ENCODE results near the gene TASL. TPM values are rescaled to one million over a fixed set of nuclear protein-coding genes. Genes with fewer than 3 reads are reported as not detected.

Gene TASL
- total RNA-seq, 1 experiment from 2014 or later = not detected

GRCh38 chrX:30582664-30583063, 5.1 kb upstream of the TASL start:
- no TSS peak for BruUV-seq (replicated peaks)
- Histone ChIP-seq H3K9me3 (ENCODE audit: control insufficient read depth, insufficient read depth, low read depth, low read length) (no peaks in the 10 kb centered on the region), H3K27me3 (ENCODE audit: control insufficient read depth, insufficient read depth, low read length) (no peaks in the 10 kb centered on the region), H3K4me3 (ENCODE audit: low read depth in 2 of 2, low read length in 2 of 2) (no peak overlapping the region), H3K27ac (ENCODE audit: low read length) (no peak overlapping the region), H3K36me3 (ENCODE audit: control insufficient read depth, insufficient read depth, low read length) (no peaks in the 10 kb centered on the region), H3K4me1 (ENCODE audit: control insufficient read depth, insufficient read depth, low read length) (no peaks in the 10 kb centered on the region)
- ATAC-seq = no peak
- DNase-seq (ENCODE audit: low read depth, low spot score) = no peak
- ChIA-PET POLR2A (no interaction called here), CTCF (no interaction called here)
- in situ Hi-C loops (cut with HindIII; ENCODE audit: low pct_unique_long_range_greater_than_20kb, low sequenced_read_pairs) (no loop called here), intact Hi-C loops (cut with micrococcal nuclease; ENCODE audit: unreplicated experiment) (no loop called here)
- no peak for TF ChIP-seq CTCF (IDR thresholded peaks at IDR 0.05)
- no peak for TF ChIP-seq TCF7L2 (IDR thresholded peaks at IDR 0.05; ENCODE audit: low read depth, low read length)
- TF ChIP-seq SIN3A (IDR thresholded peaks at IDR 0.05; ENCODE audit: borderline replicate concordance, insufficient read depth, low read depth, low read length) = no peak
- TF ChIP-seq, protein P1, sequence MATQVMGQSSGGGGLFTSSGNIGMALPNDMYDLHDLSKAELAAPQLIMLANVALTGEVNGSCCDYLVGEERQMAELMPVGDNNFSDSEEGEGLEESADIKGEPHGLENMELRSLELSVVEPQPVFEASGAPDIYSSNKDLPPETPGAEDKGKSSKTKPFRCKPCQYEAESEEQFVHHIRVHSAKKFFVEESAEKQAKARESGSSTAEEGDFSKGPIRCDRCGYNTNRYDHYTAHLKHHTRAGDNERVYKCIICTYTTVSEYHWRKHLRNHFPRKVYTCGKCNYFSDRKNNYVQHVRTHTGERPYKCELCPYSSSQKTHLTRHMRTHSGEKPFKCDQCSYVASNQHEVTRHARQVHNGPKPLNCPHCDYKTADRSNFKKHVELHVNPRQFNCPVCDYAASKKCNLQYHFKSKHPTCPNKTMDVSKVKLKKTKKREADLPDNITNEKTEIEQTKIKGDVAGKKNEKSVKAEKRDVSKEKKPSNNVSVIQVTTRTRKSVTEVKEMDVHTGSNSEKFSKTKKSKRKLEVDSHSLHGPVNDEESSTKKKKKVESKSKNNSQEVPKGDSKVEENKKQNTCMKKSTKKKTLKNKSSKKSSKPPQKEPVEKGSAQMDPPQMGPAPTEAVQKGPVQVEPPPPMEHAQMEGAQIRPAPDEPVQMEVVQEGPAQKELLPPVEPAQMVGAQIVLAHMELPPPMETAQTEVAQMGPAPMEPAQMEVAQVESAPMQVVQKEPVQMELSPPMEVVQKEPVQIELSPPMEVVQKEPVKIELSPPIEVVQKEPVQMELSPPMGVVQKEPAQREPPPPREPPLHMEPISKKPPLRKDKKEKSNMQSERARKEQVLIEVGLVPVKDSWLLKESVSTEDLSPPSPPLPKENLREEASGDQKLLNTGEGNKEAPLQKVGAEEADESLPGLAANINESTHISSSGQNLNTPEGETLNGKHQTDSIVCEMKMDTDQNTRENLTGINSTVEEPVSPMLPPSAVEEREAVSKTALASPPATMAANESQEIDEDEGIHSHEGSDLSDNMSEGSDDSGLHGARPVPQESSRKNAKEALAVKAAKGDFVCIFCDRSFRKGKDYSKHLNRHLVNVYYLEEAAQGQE (IDR thresholded peaks at IDR 0.05; ENCODE audit: insufficient read depth in 1 of 2, low read depth in 2 of 2, low read length in 1 of 2) = no peak
- TF ChIP-seq POLR2AphosphoS5 (IDR thresholded peaks at IDR 0.05; ENCODE audit: low read depth, low read length) = no peak

- in situ Hi-C loops (cut with HindIII; ENCODE audit: low pct_unique_long_range_greater_than_20kb, low sequenced_read_pairs) (no loop called here), intact Hi-C loops (cut with micrococcal nuclease; ENCODE audit: unreplicated experiment) (no loop called here)
- ChIA-PET POLR2A (no interaction called here), CTCF (no interaction called here)
- Histone ChIP-seq H3K36me3 (ENCODE audit: control insufficient read depth, insufficient read depth, low read length) (no peaks in the 10 kb centered on the region), H3K9me3 (ENCODE audit: control insufficient read depth, insufficient read depth, low read depth, low read length) (no peaks in the 10 kb centered on the region), H3K4me3 (ENCODE audit: low read depth in 2 of 2, low read length in 2 of 2) (no peak overlapping the region), H3K27ac (ENCODE audit: low read length) (no peak overlapping the region), H3K4me1 (ENCODE audit: control insufficient read depth, insufficient read depth, low read length) (no peaks in the 10 kb centered on the region), H3K27me3 (ENCODE audit: control insufficient read depth, insufficient read depth, low read length) (no peaks in the 10 kb centered on the region)
- ATAC-seq (no peak), DNase-seq (ENCODE audit: low read depth, low spot score) (no peak)
- BruUV-seq (replicated peaks) = no TSS peak
- no peak for TF ChIP-seq POLR2AphosphoS5 (IDR thresholded peaks at IDR 0.05; ENCODE audit: low read depth, low read length)
- TF ChIP-seq CTCF (IDR thresholded peaks at IDR 0.05) = no peak
- TF ChIP-seq TCF7L2 (IDR thresholded peaks at IDR 0.05; ENCODE audit: low read depth, low read length) = no peak
- TF ChIP-seq, protein P1 (IDR thresholded peaks at IDR 0.05; ENCODE audit: insufficient read depth in 1 of 2, low read depth in 2 of 2, low read length in 1 of 2) = no peak
- TF ChIP-seq SIN3A (IDR thresholded peaks at IDR 0.05; ENCODE audit: borderline replicate concordance, insufficient read depth, low read depth, low read length) = no peak
Observed at GRCh38 chrX:30580641-30581040, 3.1 kb upstream of the TASL start.

Measured in Panc1 (cell line).